GM10847 (cell line): Measurements from ENCODE around the gene VAV3.

Experiments
- POLR2A ChIP-seq: IDR thresholded peaks from 2 replicates; pipeline ENCODE4 v1.6.1; 2011; ENCODE audit not compliant: insufficient read length; ENCODE audit errors: extremely low read depth

The VAV3 gene

DNA sequence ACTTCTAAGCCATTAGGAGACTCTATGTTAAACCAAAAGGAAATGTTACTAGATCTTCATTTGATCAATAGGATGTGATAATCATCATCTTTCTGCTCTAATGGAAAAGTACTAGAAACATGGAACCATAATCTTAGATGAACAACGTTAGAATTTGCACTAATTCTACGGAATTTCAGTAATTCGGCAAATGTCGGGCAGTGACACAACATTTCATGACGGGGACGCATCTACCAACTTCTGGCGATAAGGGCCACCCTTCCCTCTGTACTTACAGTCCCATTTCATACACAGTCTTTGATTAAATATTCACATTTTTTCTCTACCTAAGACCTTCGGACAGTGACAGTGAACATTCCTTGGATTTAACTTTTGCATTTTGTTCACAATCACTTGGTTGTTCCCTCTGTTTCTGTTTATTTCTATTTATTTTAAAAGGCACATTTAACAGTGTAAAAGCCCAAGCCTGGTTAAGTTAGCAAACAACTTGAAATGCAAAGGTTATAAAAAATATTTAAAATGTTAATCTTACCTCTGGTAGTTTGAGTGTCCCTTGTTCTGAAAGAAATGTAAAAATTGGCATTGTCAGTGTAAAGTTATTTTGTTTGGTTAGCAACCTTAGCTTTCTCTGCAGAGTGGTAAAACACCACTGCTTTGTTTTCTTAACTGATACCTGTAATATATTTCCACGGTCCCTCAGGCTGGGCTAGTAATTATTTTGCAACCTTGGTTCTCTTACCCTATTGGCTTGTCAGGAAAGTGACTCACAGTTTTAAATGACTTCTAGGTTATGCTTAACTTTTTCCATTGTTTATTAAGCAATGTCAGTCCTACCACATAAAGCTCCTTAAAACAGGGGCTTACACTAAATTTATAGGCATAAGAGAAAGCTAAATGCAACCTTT is 276.9 kb downstream of the VAV3 start:
- no peak for TF ChIP-seq POLR2A

DNA sequence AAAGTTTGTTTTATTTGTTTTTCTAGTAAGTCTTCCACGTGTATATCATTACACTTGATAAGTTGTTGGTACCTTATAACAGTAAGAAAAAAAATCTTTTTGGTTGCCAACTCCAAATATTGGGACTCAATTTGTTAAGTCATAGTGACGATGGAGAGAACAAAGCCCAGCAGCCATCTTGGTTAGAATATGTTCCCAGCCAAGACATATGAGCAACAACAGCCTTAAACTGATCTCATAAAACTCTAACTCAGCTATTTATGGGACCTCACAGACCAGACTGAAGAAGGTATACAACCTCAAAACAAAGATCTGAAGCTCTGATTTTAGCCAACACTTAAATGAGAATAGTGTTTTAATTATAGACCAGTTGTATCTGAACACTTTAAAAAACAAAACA is 281.3 kb downstream of the VAV3 start:
- TF ChIP-seq POLR2A: no peak

DNA sequence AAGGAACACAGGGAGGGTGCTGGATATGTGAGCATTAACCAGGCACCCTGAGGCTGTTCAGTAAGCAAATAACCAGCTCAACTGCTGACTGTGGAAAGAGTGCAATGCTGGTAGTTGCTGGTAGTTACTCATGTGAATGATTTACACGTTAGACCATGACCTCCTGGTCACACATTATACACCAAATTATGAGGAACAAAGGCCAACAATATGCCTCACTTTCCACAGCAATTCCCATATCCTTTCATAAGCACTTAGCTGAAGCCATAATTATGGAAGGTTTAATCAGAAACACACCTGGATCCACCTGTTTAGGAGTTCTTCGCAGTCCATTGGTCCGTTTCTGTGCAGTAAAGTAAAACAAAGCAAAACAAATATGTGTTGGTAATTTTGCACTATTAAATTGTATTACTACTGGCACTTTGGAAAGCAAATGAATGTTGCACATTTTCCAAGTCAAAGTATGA is 281.8 kb downstream of the VAV3 start:
- TF ChIP-seq POLR2A: no peak

DNA sequence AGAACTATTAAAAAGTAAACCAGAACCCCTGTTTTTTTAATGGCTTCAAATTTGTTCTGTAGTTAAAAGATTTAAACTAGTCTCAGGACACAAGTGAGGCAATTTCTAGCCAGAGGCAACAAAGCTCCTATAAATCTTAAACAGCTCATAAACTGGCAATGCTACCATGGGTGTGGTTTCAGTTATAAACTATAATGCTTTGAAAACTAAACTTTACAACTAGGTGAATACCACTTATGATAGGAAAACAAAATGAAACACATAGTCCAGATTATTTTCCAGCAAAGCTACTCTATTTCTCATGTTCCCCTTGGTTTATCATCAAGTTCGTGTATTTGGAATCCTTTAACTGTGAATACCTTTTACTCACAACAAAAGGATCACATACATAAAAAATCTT is 282.5 kb downstream of the VAV3 start:
- TF ChIP-seq POLR2A: no peak

DNA sequence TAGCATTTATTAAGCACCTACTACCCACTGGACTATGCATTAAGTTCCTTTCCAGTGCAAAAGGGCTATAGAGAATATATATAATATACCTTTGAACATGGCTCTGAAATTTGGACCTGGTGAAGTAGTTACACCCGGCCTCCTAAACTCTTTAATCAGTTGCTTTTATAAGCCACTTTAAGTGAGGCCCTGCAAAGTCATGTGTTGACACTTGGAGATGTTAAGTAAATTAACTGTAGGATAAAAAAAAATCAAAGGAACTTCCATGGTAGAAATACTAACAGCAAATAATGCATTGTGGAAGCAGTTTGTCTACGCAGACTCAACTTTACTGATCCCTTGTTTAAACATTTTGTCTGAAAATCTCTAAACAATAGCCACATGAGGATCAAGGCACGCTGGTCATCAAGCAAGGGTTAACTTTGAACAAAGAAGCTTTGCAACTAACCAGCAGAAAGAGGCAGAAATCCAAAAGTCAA is 283.9 kb downstream of the VAV3 start:
- no peak for TF ChIP-seq POLR2A

DNA sequence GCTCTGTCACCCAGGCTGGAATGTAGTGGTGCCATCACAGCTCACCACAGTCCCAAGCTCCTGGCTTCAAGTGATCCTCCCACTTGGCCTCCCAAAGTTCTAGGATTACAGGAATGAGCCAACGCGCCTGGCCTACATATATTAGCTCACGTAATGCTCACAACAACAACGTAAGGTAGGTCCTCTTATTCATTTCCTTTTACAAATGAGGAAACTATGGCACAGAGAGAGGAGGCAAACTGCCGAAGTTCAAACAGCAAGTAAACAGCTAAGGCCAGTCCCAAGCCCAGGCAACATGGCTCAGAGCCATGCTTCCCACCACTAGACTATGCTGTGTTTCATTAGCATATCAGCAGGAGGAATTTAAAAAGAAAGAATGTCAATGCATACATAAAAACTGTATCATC is 284.4 kb downstream of the VAV3 start:
- no peak for TF ChIP-seq POLR2A

DNA sequence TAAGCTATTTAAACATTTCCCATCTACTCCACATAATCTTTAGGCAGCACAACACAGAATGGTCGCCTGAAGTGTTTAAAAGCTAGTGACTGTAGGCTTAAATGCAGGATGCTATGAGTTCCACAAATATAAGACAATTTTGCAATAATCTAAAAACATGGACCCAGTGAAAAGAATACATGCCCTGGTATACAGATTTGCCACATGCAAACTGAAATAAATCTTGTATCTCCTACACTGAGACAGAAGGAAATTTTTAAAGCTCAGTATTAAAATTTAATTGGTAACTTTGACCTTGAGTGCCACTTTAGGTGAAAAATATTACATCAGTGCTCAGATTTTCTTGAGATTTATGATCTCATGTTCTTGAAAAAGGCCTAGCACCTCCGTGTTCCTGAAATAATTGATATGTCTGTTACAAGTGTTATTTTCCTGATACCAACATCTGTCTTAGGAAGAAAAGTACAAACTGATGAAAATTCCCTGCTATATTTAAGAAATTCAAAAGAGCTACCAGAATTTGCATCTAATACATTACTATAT is 285.5 kb downstream of the VAV3 start:
- no peak for TF ChIP-seq POLR2A

GRCh38 chr1:107678993-107679392 is 286.0 kb downstream of the VAV3 start:
- TF ChIP-seq POLR2A: no peak

- no peak for TF ChIP-seq POLR2A
These were observed 287.3 kb downstream of the VAV3 start for GRCh38 chr1:107677697-107678096.

GRCh38 chr1:107674486-107674885 is 290.5 kb downstream of the VAV3 start:
- no peak for TF ChIP-seq POLR2A

- TF ChIP-seq POLR2A: no peak
These were observed 292.0 kb downstream of the VAV3 start for GRCh38 chr1:107673006-107673405.

DNA sequence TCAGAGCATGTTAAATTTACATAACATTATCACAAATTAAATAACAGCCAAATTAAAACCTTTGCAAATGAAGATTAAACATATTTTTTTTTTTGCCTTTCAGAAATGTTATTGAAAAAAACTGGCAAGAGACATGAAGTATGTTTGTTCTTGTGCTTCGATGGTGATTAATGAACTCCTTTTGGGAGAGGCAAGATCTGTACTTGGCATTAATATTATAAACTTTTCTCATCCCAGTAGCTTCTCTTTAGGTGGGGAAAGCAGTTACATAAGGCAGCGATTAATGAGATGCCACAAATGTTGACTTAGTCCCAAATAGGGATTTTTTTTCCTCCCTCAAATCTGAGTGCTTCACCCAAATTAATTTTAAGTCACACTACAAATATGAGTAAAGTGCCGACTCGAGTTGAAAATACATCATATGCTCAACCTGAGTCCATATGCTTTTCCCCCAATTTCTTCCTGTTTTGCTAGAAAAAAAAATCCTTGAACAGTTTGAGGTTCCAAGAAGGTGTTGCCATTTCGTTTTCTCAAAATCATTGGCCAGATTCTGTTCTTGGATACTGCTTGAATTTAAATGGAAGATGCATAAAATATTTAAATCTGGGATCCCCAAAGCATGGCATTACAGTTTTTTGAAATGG is 294.5 kb downstream of the VAV3 start:
- TF ChIP-seq POLR2A: no peak

DNA sequence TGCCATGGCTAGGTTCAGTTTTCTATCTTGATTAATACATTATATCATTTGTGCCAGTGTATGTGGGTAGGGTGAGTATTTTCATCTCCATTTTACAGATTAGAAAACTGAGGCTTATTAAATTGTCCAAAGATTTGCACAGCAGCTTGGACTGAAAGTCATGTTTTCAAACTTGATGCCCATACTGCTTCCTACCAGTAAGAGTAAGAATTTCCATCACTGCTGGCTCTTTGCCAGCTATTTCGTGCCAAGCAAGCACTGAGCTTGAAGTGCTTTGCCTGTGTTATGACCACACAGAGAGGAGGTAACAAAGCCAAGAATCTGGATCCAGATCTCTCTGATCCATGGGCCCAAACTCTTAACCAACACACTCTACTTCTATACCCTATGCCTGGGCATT is 295.0 kb downstream of the VAV3 start:
- no peak for TF ChIP-seq POLR2A

DNA sequence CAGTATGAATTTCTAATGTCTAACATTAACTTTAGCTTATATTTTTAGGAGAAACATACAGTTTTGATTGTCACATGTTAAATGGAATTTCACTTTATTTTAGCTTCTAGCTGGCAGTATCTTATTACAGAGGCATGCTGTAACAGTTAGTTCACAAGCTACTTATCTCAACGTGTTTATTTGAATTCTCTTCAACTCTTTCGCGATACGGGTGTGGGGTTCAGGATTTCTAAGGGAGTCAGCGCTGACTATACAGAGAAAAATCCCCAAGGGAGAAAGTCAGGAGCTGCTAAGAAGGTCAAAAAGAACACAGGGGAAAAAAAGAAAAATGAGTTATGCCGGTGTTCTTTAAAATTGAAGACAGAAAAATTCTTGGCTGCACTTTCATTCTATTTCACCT is 296.2 kb downstream of the VAV3 start:
- no peak for TF ChIP-seq POLR2A

DNA sequence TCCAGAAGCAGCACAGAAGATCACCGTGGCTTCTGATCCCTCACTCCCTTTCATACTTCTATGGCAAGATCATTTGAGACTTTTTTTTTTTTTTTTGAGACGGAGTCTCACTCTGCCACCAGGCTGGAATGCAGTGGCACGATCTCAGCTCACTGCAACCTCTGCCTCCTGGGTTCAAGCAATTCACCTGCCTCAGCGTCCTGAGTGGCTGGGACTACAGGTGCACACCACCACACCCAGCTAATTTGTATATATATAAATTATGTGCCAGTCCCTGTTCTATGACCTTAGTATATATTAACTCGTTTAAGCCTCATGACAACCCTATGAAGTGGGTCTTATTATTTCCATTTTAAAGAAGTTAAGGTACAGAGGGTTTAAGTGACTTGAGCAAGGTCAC is 298.5 kb downstream of the VAV3 start:
- no peak for TF ChIP-seq POLR2A
